Activated CD8-positive, alpha-beta T cell treated with anti-CD3 and anti-CD28 coated beads for 36 hours (primary cell): ENCODE data around the gene GID4. TPM values are rescaled to one million over a fixed set of nuclear protein-coding genes. Genes with fewer than 3 reads are reported as not detected.

Experiments used
- ATAC-seq: fragments of 200-7000 bp; cut with Tn5 transposase; one replicate; pipeline ENCODE4 v1.10.0; 2021; ENCODE audit warnings: mild to moderate bottlenecking, moderate library complexity
- CTCF ChIA-PET: fragments of 350-600 bp; sonication (Branson Sonifier 250); formaldehyde crosslinking; loops from one replicate; lab custom pipeline; 2021; ENCODE audit warnings: antibody characterized with exemption; lab: Charles Lee
- POLR2A ChIA-PET: fragments of 350-600 bp; sonication (Branson Sonifier 250); formaldehyde crosslinking; loops from one replicate; lab custom pipeline; 2021; ENCODE audit warnings: antibody characterized with exemption; lab: Charles Lee
- DNase-seq: peaks from one replicate; pipeline ENCODE4 v3.0.0-alpha.2; 2020
- H3K27ac Mint-ChIP-seq: one replicate; pipeline ENCODE4 v1.8.0; 2021; ENCODE audit warnings: mild to moderate bottlenecking, mixed read lengths
- H3K27me3 Mint-ChIP-seq: one replicate; pipeline ENCODE4 v1.8.0; 2021; ENCODE audit warnings: mixed read lengths
- H3K36me3 Mint-ChIP-seq: one replicate; pipeline ENCODE4 v1.8.0; 2021; ENCODE audit warnings: low read depth, mixed read lengths
- H3K4me1 Mint-ChIP-seq: one replicate; pipeline ENCODE4 v1.8.0; 2021; ENCODE audit warnings: low read depth, mixed read lengths
- H3K4me3 Mint-ChIP-seq: one replicate; pipeline ENCODE4 v1.8.0; 2021; ENCODE audit warnings: mild to moderate bottlenecking, moderate library complexity, mixed read lengths
- H3K9me3 Mint-ChIP-seq: one replicate; pipeline ENCODE4 v1.8.0; 2021; ENCODE audit warnings: mixed read lengths
- CTCF ChIP-seq: fragments of 200-600 bp; IDR thresholded peaks from one replicate; pipeline ENCODE4 v1.8.0; 2022; ENCODE audit warnings: antibody characterized with exemption, mild to moderate bottlenecking
- intact Hi-C: fragments of 100-400 bp; cut with micrococcal nuclease; formaldehyde crosslinking; loops from one replicate; pipeline ENCODE4 v1.10.0; 2022
- total RNA-seq, 2 experiments: library from RNA; stranded (reverse); gene quantifications; one replicate each; pipeline ENCODE4 v1.2.3, GENCODE V29; 2021

Gene GID4
- total RNA-seq, 2 experiments from 2014 or later, result 8.7 to 9.1 TPM

GRCh38 chr17:18002171-18002570 lies 37.0 kb upstream of the GID4 start:
- no peaks in the 10 kb centered on the region for H3K27me3 Mint-ChIP-seq
- H3K36me3 Mint-ChIP-seq, result no peaks in the 10 kb centered on the region
- ATAC-seq (no peak), DNase-seq (no peak)
- CTCF ChIA-PET, result interaction anchor here (0.8 to 1.6 kb wide), 5 partner anchors 10 to 83 kb away, joined by 3 to 5 read pairs (median 4); no protein-coding TSS in a partner anchor
- no peak for TF ChIP-seq CTCF
- H3K4me3 Mint-ChIP-seq, result no peak overlapping the region
- H3K4me1 Mint-ChIP-seq, result no peaks in the 10 kb centered on the region
- POLR2A ChIA-PET, result no interaction called here
- H3K9me3 Mint-ChIP-seq, result no peaks in the 10 kb centered on the region
- no peak overlapping the region for H3K27ac Mint-ChIP-seq
- intact Hi-C loops, result no loop called here

DNA sequence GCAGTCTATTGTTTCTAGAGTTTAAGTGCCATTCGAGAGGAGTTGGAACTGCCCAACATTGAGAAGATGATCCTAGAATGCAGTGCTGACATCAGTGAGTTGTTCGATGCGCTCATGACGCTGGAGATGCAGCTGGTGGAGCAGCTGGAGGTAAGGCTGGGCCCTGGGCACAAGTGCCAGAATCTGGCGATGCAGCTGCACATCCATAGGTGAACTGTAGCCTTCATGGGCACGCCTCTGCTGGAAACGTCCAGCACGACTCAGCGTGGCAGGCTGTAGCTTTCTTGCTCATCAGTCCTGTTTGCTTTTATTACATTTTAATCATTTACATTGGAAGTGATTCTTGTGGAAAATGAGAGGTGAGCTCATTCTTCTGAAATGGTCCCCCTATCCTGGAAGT lies 34.9 kb upstream of the GID4 start:
- H3K4me1 Mint-ChIP-seq, result no peaks in the 10 kb centered on the region
- no peaks in the 10 kb centered on the region for H3K9me3 Mint-ChIP-seq
- H3K27me3 Mint-ChIP-seq, result no peaks in the 10 kb centered on the region
- POLR2A ChIA-PET, result interaction anchor here (0.7 kb wide), 1 partner anchor 254 kb away, joined by 3 read pairs; no protein-coding TSS in a partner anchor
- intact Hi-C loops, result no loop called here
- no peaks in the 10 kb centered on the region for H3K36me3 Mint-ChIP-seq
- H3K27ac Mint-ChIP-seq, result no peak overlapping the region
- no peak for ATAC-seq
- no peak for DNase-seq
- H3K4me3 Mint-ChIP-seq, result no peak overlapping the region
- no peak for TF ChIP-seq CTCF
- CTCF ChIA-PET, result interaction anchor here (1.2 to 1.5 kb wide), 3 partner anchors 9 to 29 kb away, joined by 3 to 5 read pairs (median 4); no protein-coding TSS in a partner anchor

DNA sequence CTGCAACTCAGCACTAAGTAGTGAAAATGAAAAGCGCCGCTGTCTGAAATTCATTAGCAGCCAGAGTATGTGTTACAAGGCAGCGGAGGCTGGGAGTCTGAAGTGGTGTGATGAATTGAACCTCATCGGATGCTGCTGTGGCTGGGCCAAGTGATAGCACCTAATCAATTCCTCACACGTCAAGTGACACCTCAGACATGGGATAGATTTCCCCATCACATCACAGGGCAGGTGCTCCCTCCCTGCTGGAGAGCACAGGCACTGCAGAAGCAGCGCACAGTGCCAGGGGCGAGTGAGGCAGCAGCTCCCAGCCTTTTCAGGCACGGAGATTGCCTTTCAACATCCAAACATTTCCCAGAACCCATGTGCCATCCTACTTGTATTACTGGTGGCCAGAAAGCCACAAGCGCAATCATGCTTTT lies 34.3 kb upstream of the GID4 start:
- H3K27ac Mint-ChIP-seq, result no peak overlapping the region
- ChIA-PET CTCF (interaction anchor here (1.2 to 1.5 kb wide), 3 partner anchors 9 to 29 kb away, joined by 3 to 5 read pairs (median 4); no protein-coding TSS in a partner anchor), POLR2A (no interaction called here)
- no peak for ATAC-seq
- no peak overlapping the region for H3K4me3 Mint-ChIP-seq
- intact Hi-C loops, result no loop called here
- no peak for DNase-seq
- no peaks in the 10 kb centered on the region for H3K27me3 Mint-ChIP-seq
- no peaks in the 10 kb centered on the region for H3K36me3 Mint-ChIP-seq
- TF ChIP-seq CTCF, result peak; percentile 18
- H3K4me1 Mint-ChIP-seq, result no peaks in the 10 kb centered on the region
- H3K9me3 Mint-ChIP-seq, result no peaks in the 10 kb centered on the region

- H3K9me3 Mint-ChIP-seq, result no peaks in the 10 kb centered on the region
- DNase-seq (no peak), ATAC-seq (no peak)
- peaks cover 2% of the 10 kb centered on the region for H3K36me3 Mint-ChIP-seq
- no peaks in the 10 kb centered on the region for H3K27me3 Mint-ChIP-seq
- no peaks in the 10 kb centered on the region for H3K4me1 Mint-ChIP-seq
- intact Hi-C loops, result no loop called here
- TF ChIP-seq CTCF, result no peak
- POLR2A ChIA-PET, result no interaction called here
- H3K27ac Mint-ChIP-seq, result no peak overlapping the region
- CTCF ChIA-PET, result interaction anchor here (1.5 kb wide), 1 partner anchor 9 kb away, joined by 3 read pairs; no protein-coding TSS in a partner anchor
- no peak overlapping the region for H3K4me3 Mint-ChIP-seq
These were observed 33.7 kb upstream of the GID4 start for GRCh38 chr17:18005496-18005895.

- no peaks in the 10 kb centered on the region for H3K9me3 Mint-ChIP-seq
- no peak overlapping the region for H3K27ac Mint-ChIP-seq
- DNase-seq (no peak), ATAC-seq (no peak)
- ChIA-PET POLR2A (interaction anchor here (1.1 kb wide), 1 partner anchor 81 kb away, joined by 3 read pairs; no protein-coding TSS in a partner anchor), CTCF (interaction anchor here (1.4 kb wide), 1 partner anchor 12 kb away, joined by 3 read pairs; no protein-coding TSS in a partner anchor)
- no peak for TF ChIP-seq CTCF
- peaks cover 2% of the 10 kb centered on the region for H3K36me3 Mint-ChIP-seq
- H3K4me3 Mint-ChIP-seq, result no peak overlapping the region
- intact Hi-C loops, result no loop called here
- H3K27me3 Mint-ChIP-seq, result no peaks in the 10 kb centered on the region
- H3K4me1 Mint-ChIP-seq, result no peaks in the 10 kb centered on the region
These were observed 32.5 kb upstream of the GID4 start for GRCh38 chr17:18006495-18007239.
